Upper lobe of left lung (tissue), 6 donors: ENCODE results near the gene RXRB. TPM values are rescaled to one million over a fixed set of nuclear protein-coding genes. Genes with fewer than 3 reads are reported as not detected.
"Not testable (repeated sequence)": the region's sequence is repeated elsewhere in the genome, so short reads cannot be mapped to it uniquely, and the experiment has no call there.

Source experiments
- ATAC-seq, 2 donors: fragments of 200-7000 bp; cut with Tn5 transposase; one replicate each; pipeline ENCODE4 v1.9.1; 2022; ENCODE audit warnings: mild to moderate bottlenecking in 2 of 2, moderate library complexity in 2 of 2; ENCODE audit not compliant: low FRiP score in 2 of 2
- DNase-seq, 2 donors: peaks; one replicate each; pipeline ENCODE4 v3.0.0-alpha.2; 2019 to 2020
- H3K27ac ChIP-seq, 4 donors: fragments of 200-600 bp; sonication (generic); one replicate each; pipeline ENCODE4 v1.5.1; 2016 to 2019
- H3K27me3 ChIP-seq, 4 donors: fragments of 200-600 bp; sonication (generic); one replicate each; pipeline ENCODE4 v1.5.1; 2017 to 2019
- H3K36me3 ChIP-seq, 4 donors: fragments of 200-600 bp; sonication (generic); one replicate each; pipeline ENCODE4 v1.5.1; 2016 to 2019
- H3K4me1 ChIP-seq, 4 donors: fragments of 200-600 bp; sonication (generic); one replicate each; pipeline ENCODE4 v1.5.1; 2018 to 2019
- H3K4me3 ChIP-seq, 4 donors: fragments of 200-600 bp; sonication (generic); one replicate each; pipeline ENCODE4 v1.5.1; 2017 to 2019; ENCODE audit warnings: mild to moderate bottlenecking in 2 of 4, moderate library complexity in 1 of 4
- H3K9me3 ChIP-seq, 4 donors: fragments of 200-600 bp; sonication (generic); one replicate each; pipeline ENCODE4 v1.5.1; 2018 to 2019
- CTCF ChIP-seq, 6 experiments: fragments of 450-650 bp in 4 of 6; fragments of 200-600 bp in 2 of 6; sonication (generic) in 2 of 6; IDR thresholded peaks; one replicate each; pipeline ENCODE4 v1.5.1; 2016 to 2019; ENCODE audit warnings: antibody characterized with exemption in 6 of 6
- EP300 ChIP-seq, 4 donors: sonication (generic); formaldehyde crosslinking; IDR thresholded peaks; one replicate each; pipeline ENCODE4 v1.5.1; 2017; ENCODE audit warnings: antibody characterized with exemption in 4 of 4, control low read depth in 2 of 4
- POLR2A ChIP-seq, 4 donors: fragments of 450-650 bp; IDR thresholded peaks; one replicate each; pipeline ENCODE4 v1.5.1; 2016 to 2017; ENCODE audit warnings: antibody characterized with exemption in 4 of 4, mild to moderate bottlenecking in 2 of 4
- POLR2AphosphoS5 ChIP-seq, 2 donors: sonication (generic); formaldehyde crosslinking; IDR thresholded peaks; one replicate each; pipeline ENCODE4 v1.5.1; 2017; ENCODE audit warnings: antibody characterized with exemption in 2 of 2
- WGBS, 2 donors: methylation state at CpG; one replicate each; pipeline ENCODE4 v1.1.5; 2017 to 2018; 5-methylcytosine and 5-hydroxymethylcytosine counted together
- small RNA-seq, 4 donors: library from RNA; depleted of rRNA; stranded (forward); fragments of <200 nt; gene quantifications; one replicate each; pipeline ENCODE3, GENCODE V24; 2016
- total RNA-seq, 6 donors: library from RNA; depleted of rRNA in 4 of 6; stranded (reverse); fragments of >200 nt in 4 of 6; gene quantifications; one replicate each; pipeline versions ENCODE4 v1.1.0 to v1.2.1, GENCODE V29; 2016 to 2021
- donor health status: DM: no; HTN: no; CAD: no; lungs with moderate emphysema.
- donor health status: DM: no; HTN: yes; CAD: no; lungs with severe emphysema.

Gene RXRB
- total RNA-seq, 6 donors from 2014 or later = 19.3 to 67.1 (median 48.4) TPM

- 85 to 86% methylated on average over 1 of the region's 1 CpG for WGBS, 2 donors
- H3K27me3 ChIP-seq = no peaks in the 10 kb centered on the region
- DNase-seq (no peak), ATAC-seq (no peak)
- no peaks in the 10 kb centered on the region for H3K36me3 ChIP-seq
- peaks cover 0 to 14% (median 11%) of the 10 kb centered on the region in 4 donors for H3K9me3 ChIP-seq
- no peak overlapping the region for H3K4me3 ChIP-seq
- H3K27ac ChIP-seq = no peak overlapping the region
- H3K4me1 ChIP-seq = no peaks in the 10 kb centered on the region
- TF ChIP-seq CTCF (IDR thresholded peaks at IDR 0.05) = no peak
- no peak for TF ChIP-seq EP300 (IDR thresholded peaks at IDR 0.05)
- TF ChIP-seq POLR2AphosphoS5 (IDR thresholded peaks at IDR 0.05) = no peak
These were observed 49.4 kb downstream of the RXRB start for GRCh38 chr6:33151050-33151449.

- H3K4me1 ChIP-seq, H3K4me3 ChIP-seq, ATAC-seq, DNase-seq, H3K27me3 ChIP-seq, H3K36me3 ChIP-seq, H3K27ac ChIP-seq: not testable (repeated sequence)
- WGBS, 2 donors = 94 to 95% methylated on average over 3 of the region's 3 CpGs
- H3K9me3 ChIP-seq = peaks cover 0 to 14% (median 11%) of the 10 kb centered on the region in 4 donors
These were observed 49.9 kb downstream of the RXRB start for GRCh38 chr6:33150560-33150959.

- H3K27me3 ChIP-seq = no peaks in the 10 kb centered on the region
- 41 to 50% methylated on average over 8 of the region's 8 CpGs for WGBS, 2 donors
- H3K4me3 ChIP-seq = no peak overlapping the region
- TF ChIP-seq CTCF (IDR thresholded peaks at IDR 0.05) (peak; percentile 53 to 75 (median 66)), EP300 (IDR thresholded peaks at IDR 0.05) (no peak)
- H3K36me3 ChIP-seq = no peaks in the 10 kb centered on the region
- ATAC-seq (peak in 1 of 2 donors; percentile 74), DNase-seq (no peak)
- peaks cover 0 to 14% (median 11%) of the 10 kb centered on the region in 4 donors for H3K9me3 ChIP-seq
- H3K4me1 ChIP-seq = no peaks in the 10 kb centered on the region
- no peak overlapping the region for H3K27ac ChIP-seq
These were observed 52.4 kb downstream of the RXRB start for GRCh38 chr6:33147807-33148666.

GRCh38 chr6:33144373-33144772 lies 56.1 kb downstream of the RXRB start:
- 11 to 13% methylated on average over 1 of the region's 1 CpG for WGBS, 2 donors
- peak in 1 of 2 donors; percentile 36 for DNase-seq
- ATAC-seq = peak; percentile 61 to 71

More at GRCh38 chr6:33144373-33144772, 56.1 kb downstream of the RXRB start:
- Histone ChIP-seq H3K4me3 (no peak overlapping the region), H3K27me3 (no peaks in the 10 kb centered on the region), H3K9me3 (no peaks in the 10 kb centered on the region), H3K4me1 (no peaks in the 10 kb centered on the region), H3K36me3 (no peaks in the 10 kb centered on the region), H3K27ac (no peak overlapping the region)
- TF ChIP-seq POLR2AphosphoS5 (IDR thresholded peaks at IDR 0.05) = peak in 1 of 2 donors; percentile 38
- TF ChIP-seq EP300 (IDR thresholded peaks at IDR 0.05) = no peak
- no peak for TF ChIP-seq CTCF (IDR thresholded peaks at IDR 0.05)
- peak in 1 of 4 donors; percentile 36 for TF ChIP-seq POLR2A (IDR thresholded peaks at IDR 0.05)

Small RNA genes lying within 50 kb of the gene (small RNA-seq; reads per million reads assigned to genes)
- gene MIR219A1 = 1.7 to 5.5 (median 4.2) reads per million in 4 donors
- gene RNY4P10 = 0 to 1.4 (median 0.09) reads per million in 4 donors

Other genes with a start within 250 kb of the RXRB start
- gene HLA-DMA, start 247.6 kb downstream of the RXRB start, total RNA-seq = 100 to 1,000 TPM in 4 of 6 donors, 10 to 100 TPM in 2; 83.7 to 271 (median 134) TPM
- gene BRD2, start 232.1 kb downstream of the RXRB start, total RNA-seq = 100 to 1,000 TPM; 144 to 388 (median 183) TPM
- 10 to 100 TPM in 5 of 6 donors, 1 to 10 TPM in 1; 9.4 to 56.8 (median 30.5) TPM for gene HLA-DOA, start 191.1 kb downstream of the RXRB start, total RNA-seq
- 100 to 1,000 TPM; 109 to 674 (median 399) TPM for gene HLA-DPA1, start 127.0 kb downstream of the RXRB start, total RNA-seq
- gene HLA-DPB1, start 124.7 kb downstream of the RXRB start, total RNA-seq = 100 to 1,000 TPM; 194 to 697 (median 373) TPM
- gene COL11A2, start 8.2 kb downstream of the RXRB start, total RNA-seq = 1 to 10 TPM in 2 of 6 donors, under 1 TPM in 4; 0.20 to 2.1 (median 0.74) TPM
- gene SLC39A7, start 202 bp upstream of the RXRB start, total RNA-seq = 100 to 1,000 TPM in 2 of 6 donors, 10 to 100 TPM in 4; 37.7 to 104 (median 86.7) TPM
- gene HSD17B8, start 4.0 kb upstream of the RXRB start, total RNA-seq = 10 to 100 TPM in 5 of 6 donors, 1 to 10 TPM in 1; 8.2 to 39.3 (median 28.7) TPM
- 10 to 100 TPM; 17.9 to 50.6 (median 40.4) TPM for gene RING1, start 7.8 kb upstream of the RXRB start, total RNA-seq
- gene VPS52, start 71.2 kb upstream of the RXRB start, total RNA-seq = 100 to 1,000 TPM in 1 of 6 donors, 10 to 100 TPM in 5; 30.1 to 170 (median 45.8) TPM
- 1,000 to 10,000 TPM in 4 of 6 donors, 100 to 1,000 TPM in 2; 535 to 2,038 (median 1,627) TPM for gene RPS18, start 71.4 kb upstream of the RXRB start, total RNA-seq
- gene B3GALT4, start 76.5 kb upstream of the RXRB start, total RNA-seq = 10 to 100 TPM; 20.1 to 29.7 (median 23.2) TPM
- 10 to 100 TPM; 21.1 to 50.3 (median 41.7) TPM for gene WDR46, start 88.6 kb upstream of the RXRB start, total RNA-seq
- gene PFDN6, start 88.9 kb upstream of the RXRB start, total RNA-seq = 10 to 100 TPM; 13.8 to 42.9 (median 30.7) TPM
- 100 to 1,000 TPM in 2 of 6 donors, 10 to 100 TPM in 4; 56.5 to 149 (median 77.9) TPM for gene RGL2, start 98.3 kb upstream of the RXRB start, total RNA-seq
- 100 to 1,000 TPM; 131 to 310 (median 221) TPM for gene TAPBP, start 113.4 kb upstream of the RXRB start, total RNA-seq
- gene ZBTB22, start 117.1 kb upstream of the RXRB start, total RNA-seq = 10 to 100 TPM; 24.2 to 32.5 (median 28.2) TPM
- 10 to 100 TPM; 29.3 to 57.6 (median 43.5) TPM for gene DAXX, start 122.3 kb upstream of the RXRB start, total RNA-seq
- gene KIFC1, start 191.2 kb upstream of the RXRB start, total RNA-seq = 10 to 100 TPM in 1 of 6 donors, 1 to 10 TPM in 5; 1.2 to 11.8 (median 4.4) TPM
- 100 to 1,000 TPM in 1 of 6 donors, 10 to 100 TPM in 5; 61.7 to 150 (median 65.5) TPM for gene PHF1, start 210.3 kb upstream of the RXRB start, total RNA-seq
- 100 to 1,000 TPM in 4 of 6 donors, 10 to 100 TPM in 2; 53.4 to 171 (median 112) TPM for gene CUTA, start 217.4 kb upstream of the RXRB start, total RNA-seq
- 10 to 100 TPM in 5 of 6 donors, 1 to 10 TPM in 1; 8.2 to 57.6 (median 19.5) TPM for gene SYNGAP1, start 219.4 kb upstream of the RXRB start, total RNA-seq